OCI-M1 (cell line): ENCODE measurements around the gene PHKA2.
"Not testable (repeated sequence)": the region's sequence is repeated elsewhere in the genome, so short reads cannot be mapped to it uniquely, and the experiment has no call there.

Experiments
- DNase-seq: peaks from one replicate; lab custom pipeline; 2025; lab: John Stamatoyannopoulos, UW

The PHKA2 gene, protein sequence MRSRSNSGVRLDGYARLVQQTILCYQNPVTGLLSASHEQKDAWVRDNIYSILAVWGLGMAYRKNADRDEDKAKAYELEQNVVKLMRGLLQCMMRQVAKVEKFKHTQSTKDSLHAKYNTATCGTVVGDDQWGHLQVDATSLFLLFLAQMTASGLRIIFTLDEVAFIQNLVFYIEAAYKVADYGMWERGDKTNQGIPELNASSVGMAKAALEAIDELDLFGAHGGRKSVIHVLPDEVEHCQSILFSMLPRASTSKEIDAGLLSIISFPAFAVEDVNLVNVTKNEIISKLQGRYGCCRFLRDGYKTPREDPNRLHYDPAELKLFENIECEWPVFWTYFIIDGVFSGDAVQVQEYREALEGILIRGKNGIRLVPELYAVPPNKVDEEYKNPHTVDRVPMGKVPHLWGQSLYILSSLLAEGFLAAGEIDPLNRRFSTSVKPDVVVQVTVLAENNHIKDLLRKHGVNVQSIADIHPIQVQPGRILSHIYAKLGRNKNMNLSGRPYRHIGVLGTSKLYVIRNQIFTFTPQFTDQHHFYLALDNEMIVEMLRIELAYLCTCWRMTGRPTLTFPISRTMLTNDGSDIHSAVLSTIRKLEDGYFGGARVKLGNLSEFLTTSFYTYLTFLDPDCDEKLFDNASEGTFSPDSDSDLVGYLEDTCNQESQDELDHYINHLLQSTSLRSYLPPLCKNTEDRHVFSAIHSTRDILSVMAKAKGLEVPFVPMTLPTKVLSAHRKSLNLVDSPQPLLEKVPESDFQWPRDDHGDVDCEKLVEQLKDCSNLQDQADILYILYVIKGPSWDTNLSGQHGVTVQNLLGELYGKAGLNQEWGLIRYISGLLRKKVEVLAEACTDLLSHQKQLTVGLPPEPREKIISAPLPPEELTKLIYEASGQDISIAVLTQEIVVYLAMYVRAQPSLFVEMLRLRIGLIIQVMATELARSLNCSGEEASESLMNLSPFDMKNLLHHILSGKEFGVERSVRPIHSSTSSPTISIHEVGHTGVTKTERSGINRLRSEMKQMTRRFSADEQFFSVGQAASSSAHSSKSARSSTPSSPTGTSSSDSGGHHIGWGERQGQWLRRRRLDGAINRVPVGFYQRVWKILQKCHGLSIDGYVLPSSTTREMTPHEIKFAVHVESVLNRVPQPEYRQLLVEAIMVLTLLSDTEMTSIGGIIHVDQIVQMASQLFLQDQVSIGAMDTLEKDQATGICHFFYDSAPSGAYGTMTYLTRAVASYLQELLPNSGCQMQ

DNA sequence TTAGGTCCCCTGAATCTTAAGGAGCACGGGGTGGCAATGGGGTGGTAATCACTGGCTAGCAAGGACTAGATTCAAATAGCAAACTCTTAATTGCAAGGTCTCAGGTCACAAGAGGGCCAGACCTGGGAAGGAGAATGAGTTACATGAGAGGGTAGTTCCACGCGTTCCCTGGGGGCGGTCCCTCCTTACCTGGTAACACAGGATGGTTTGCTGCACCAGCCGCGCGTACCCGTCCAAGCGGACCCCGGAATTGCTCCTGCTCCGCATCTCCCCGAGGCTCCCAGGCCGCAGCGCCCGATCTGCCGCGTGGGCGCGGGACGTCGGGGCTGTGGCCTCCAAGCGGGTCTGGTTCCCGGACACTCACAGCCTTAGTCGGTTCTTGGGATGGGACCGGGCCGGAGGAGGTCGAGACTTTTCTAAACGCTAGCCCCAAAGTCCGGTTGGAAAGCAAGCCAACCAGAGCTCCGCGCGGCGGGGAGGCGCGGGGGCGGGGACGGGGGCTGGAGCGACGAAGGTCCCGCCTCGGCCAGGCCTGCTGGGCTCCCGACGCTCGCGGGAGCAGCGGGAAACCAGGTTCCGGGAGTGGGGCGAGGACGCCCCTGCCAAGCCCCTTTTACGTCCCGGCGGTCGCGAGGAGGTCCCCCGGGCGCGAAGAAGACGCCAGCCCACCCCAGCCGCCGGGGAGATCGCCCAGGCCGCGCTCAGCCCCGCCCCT lies at the start of gene PHKA2:
PHKA2 (minus strand) TSS at position 449 of the 715 bp plus-strand sequence; CDS start at position 267, 182 bp downstream.
- peak; percentile 77 for DNase-seq

DNA sequence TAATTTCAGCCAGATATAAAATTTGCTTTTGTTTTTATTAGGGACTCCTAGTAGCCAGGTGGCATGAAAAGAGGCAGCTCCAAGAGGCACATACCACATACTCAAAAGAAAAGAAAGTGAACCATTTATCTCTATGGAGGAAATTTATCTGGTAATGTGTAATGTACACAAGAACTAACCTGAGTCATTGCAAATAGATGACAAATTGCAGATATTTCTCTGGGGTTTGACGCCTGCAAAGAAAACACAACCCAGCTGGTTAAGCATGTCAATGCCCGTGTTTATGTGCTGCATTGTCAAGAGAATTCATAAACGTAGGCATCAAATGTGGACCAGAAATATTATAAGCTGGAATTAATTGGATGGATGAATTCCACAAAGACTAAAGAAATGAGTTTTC lies 46.9 kb upstream of the PHKA2 start:
- no peak for DNase-seq

DNA sequence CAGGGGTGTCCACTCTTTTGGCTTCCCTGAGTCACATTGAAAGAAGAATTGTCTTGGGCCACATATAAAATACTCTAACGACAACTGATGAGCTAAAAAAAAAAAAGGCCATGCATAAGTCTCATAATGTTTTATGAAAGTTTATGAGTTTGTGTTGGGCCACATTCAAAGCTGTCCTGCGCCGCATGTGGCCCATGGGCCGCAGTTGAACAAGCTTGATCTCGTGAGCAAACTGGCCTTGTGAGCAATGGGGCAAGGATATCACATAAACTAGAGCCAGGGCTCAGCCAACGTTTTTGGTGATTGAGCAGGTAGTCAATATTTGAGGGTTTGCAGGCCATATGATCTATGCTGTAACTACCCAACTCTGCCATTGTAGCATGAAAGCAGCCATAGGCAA lies 44.6 kb upstream of the PHKA2 start:
- no peak for DNase-seq

DNA sequence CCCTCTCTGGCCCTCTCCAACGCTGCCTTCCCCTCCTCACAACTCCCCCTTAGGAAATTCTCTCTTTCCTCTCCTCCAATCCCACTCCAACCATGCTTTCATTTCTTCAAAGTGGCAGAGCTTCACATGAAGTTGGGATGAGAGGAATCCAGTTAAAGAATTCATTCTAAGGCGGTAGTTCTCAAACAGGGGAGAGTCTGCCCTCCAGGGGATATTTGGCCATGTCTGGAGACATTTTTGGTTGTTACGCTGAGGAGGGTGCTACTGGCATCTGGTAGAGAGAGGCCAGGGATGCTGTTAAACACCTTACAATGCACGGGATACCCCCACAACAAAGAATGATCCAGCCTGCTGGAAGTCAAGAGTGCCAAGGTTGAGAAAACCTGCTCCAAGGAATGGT lies 40.5 kb upstream of the PHKA2 start:
- DNase-seq: no peak

DNA sequence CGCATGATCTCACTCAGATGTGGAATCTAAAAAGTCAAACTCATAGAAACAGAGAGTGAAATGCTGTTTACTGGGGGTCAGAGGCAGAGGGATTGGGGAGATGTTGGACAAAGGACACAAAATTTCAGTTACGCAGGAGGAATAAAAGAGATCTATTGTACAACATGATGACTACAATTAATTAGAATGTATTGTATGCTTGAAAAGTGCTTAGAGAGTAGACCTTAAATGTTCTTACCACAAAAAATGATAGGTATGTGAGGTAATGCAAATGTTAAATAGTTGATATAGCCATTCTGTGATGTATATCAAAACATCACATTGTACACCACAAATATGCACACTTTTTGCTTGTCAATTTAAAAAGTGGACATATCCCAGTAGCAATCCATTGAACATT lies 36.1 kb upstream of the PHKA2 start:
- no peak for DNase-seq

DNA sequence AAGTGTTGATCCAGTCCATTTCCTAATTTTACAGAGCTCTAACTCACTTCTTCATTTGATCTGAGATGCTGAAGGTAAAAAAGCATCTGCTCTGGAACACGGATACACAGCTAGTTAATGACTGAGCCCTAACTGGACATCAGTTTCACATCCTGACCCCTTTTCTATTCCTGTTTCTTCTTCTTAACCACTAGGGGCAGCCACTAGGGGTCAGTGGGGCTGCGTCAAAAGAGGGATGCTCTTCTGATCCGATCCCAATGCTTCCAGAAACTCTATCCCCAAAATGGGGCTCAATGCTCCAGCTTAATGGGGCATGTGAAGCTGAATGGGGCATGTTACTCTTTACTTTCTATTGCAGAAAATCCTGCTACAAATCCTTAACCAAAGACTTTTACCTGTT lies 33.4 kb upstream of the PHKA2 start:
- DNase-seq: peak; percentile 28

DNA sequence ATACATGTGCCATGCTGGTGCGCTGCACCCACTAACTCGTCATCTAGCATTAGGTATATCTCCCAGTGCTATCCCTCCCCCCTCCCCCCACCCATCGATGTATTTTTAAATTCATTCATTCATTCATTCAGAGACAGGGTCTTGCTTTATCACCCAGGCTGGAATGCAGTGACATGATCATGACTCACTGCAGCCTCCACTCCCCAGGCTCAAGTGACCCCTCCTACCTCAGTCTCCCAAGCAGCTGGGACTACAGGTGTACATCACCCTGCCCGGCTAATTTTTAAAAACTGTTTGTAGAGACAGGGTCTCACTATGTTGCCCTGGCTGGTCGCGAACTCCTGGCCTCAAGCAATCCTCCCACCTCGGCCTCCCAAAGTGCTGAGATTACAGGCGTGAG lies 32.7 kb upstream of the PHKA2 start:
- DNase-seq: not testable (repeated sequence)

DNA sequence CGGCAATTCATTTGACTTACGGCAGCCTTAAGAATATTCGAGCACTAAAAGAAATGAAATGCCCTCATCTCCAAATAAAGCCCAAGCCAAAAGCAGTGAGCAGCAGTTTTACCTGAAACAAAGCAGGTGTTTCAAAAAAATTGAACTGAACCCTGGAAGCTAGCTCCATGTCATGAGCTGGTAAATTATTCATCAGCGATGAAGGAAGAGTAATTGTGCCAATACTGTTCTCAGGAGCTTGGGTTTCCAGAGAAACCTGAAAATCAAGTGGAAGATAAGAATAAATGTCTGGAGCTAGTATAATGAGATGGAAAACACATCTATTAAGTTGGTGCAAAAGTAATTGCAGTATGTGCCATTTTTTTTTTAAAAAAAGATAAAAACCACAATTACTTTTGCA lies 24.0 kb upstream of the PHKA2 start:
- DNase-seq: no peak

DNA sequence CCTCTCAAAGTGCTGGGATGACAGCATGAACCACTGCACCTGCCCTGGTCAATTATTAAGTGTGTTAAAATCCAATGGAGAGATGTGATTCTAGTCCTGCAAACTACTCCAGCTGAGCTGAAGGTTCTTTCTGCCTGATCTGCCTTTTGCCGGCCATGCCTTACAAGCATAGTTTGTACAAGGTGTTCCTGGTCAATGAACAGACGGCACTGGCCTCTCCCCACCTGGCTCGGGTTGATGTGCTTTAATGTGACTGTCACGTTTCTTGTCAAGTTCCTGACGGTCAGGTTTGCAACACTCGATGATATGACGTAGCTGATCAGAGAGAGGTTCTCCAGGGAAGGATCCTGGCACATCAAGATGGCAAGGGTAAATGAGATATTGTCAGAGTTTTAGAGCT lies 23.1 kb upstream of the PHKA2 start:
- no peak for DNase-seq

DNA sequence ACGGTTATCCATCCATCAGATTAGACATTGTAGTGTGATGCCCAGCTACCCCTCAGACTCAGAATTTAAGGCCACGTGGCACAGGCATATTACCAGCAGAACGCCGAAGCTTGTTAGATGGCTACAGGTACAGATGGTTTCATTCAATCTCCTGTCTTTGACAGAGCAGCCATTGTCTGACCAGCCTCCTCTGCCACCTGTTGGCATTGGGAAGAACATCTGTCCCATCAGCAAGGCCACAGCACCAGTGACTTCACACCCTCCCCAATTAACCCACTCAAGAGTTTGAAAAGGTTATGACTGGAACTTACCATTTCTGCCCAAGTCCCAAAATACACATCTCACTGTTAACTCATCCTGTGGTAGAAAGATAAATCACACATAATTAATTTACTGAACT lies 22.0 kb upstream of the PHKA2 start:
- DNase-seq: no peak

DNA sequence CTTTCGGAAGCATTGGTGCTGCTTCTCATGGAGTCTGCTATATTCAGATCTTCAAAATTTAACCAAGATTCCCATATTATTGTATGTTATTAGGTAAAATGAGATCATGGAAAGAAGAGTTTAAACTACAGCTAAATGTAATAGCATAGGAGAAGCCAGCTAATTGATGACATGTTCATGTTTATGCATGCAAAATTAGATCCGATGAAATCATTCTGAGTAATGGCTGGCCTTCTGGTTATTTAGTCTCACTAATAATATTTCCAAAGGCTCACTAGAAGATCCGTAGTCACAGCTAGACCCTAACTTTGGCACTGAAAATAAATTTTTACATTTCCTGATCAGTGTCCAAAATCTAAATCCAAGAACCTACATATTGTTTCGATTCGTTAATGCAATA lies 19.8 kb upstream of the PHKA2 start:
- no peak for DNase-seq

DNA sequence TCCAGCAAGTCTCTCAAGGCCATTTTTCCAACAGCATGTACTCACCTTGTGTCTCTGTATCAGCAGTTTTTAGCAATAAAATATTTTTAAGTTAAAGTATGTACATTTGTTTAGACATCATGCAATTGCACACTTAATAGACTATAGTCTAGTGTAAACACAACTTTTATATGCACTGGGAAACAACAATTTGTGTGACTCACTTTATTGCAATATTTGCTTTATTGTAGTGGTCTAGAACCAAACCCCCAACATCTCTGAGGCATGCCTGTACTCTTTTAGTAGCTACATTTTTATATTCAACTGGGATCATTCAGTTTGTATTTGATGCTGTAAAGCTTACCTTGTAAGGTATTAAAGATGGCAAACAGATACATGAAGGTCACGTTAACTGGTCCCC lies 14.7 kb upstream of the PHKA2 start:
- DNase-seq: no peak

DNA sequence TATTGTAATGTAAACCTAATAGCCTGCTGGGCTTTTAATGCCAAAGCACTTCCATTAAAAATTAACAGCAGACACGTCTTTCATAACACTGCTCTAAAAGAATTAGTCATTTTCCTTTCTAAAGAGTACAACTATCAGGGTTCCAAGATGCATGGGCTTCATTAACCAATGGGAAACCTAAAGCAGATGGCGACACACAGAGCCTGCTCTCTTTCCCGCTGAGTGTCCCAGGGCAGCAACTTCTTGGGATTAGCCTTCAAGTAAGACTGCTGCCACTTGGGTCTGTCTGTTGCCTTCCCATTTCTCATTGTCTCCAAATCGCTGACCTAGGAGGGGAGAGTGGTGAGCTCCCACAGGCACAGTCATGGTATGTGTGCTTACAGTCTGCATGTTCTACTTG lies 14.0 kb upstream of the PHKA2 start:
- no peak for DNase-seq

DNA sequence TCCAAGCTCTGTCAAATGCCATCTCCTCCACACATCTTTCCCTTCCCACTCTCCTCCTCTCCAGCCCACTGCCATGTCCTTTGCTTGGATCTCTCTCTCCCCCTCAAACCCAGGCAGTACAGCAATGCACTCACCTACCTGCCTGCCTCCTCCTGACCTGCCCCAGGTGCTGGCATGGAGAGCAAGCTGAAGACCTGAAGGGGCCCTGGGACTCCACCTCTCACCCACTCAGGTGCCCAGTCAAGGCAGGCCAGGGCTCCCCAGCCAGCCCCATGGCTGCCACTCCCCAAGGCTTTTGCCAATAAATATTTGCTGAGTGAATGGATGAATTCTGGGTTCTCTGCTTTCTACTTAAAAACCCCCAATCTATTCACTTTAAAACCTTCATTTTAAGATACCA lies 12.6 kb upstream of the PHKA2 start:
- DNase-seq: no peak

DNA sequence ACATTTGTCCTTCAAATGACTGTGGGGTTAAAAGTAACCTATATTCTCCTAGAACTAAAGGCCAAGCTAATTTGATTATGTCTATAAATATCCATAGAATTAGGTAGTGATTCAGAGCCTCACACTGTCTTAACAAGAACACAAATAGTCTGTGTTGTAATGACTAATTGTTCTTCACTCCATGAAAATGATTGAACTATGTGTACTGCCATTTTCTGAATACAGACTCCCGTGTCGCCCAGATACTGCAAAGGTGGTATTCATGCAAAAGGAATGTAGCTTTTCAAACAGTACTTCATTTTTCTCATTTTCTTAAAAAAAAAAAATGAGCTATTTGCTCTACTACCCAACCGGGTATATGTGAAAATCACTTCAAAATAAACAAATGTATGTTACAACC lies 11.3 kb upstream of the PHKA2 start:
- DNase-seq: no peak

DNA sequence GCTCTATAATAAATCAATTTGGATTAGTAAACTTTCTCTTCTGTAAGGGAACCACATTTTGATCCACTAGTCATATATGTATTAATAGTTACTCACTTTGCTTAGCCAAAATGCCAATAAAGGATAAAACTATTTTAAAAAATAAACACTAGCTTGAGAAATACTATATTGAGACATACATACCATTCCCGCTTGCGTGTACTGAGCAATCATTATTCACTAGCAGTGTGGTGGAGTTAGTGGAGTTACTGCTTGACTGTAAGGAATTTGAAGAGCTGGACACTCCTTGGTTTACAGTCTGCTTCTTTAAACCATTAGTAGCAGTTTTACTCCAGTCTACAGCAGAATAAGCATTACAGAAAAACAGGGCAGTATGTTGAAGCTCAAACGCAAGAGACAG lies 10.8 kb upstream of the PHKA2 start:
- no peak for DNase-seq

DNA sequence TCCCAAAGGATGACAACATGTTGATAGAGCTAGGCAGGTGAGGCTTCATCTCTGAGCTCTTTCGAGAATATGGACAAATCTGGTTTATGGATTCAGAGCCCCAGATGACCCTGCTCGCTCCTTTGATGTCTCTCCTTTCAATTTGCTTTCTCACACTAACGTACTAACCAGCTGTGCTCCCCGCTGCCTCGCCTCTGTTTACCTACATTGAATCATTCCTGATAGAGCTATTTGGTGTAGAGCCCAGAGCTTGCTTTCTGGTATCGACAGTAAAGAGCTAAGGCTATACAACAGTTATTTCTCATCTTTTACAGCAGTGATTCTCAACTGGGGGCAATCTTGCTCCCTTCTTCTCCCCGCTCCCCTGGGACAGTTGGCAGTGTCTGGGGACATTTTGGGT lies 8.9 kb upstream of the PHKA2 start:
- DNase-seq: no peak

DNA sequence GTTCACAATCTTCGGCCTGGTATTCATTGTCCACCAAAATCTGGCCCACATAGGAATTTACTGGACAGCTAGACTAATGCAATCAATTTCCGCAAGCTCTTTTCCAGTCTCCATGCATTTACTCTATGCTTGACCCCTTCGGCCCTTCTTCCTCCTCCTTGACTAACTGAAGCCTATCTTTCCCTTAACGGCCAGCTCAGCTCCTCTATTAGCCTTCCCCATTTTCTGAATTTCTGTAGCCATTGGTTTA lies 1.2 kb upstream of the PHKA2 start:
- no peak for DNase-seq

DNA sequence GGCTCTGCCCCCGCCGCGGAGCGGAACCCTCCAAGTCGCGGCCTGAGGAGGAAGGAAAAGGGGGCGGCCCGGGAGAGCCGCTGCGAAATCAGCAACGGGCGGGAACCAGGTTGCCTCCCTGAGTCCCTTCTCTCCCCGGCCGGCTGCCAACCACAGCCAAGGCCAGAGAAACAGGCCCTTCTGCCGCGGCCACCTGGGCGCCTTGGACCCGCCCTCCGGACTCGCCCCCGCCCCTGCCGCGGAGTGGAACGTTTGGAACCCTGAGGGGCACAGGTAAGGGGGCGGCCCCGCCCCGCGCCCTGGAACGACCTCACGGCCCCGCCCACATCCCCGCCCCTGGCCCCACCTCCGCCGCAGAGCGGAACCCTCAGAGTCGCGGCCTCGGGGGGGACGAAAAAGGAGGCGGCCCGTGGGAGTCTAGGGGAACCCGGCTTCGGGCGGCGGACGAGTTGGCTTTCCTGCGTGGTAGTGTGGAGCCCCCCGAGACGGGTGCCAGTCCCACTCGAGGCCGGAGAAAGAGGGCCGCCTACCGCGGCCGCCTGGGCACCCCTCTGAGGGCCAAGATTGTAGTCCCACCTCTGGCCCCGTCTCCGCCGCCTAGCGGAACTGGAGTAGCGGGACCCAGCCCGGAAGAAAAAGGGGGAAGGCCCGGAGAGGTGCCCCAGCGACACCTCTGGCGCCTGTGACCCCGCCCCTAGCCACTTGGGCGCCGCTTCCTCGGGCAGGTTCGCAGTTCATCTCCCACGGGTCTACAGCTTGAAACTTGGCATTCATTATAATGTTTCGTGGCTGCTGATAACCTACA lies 669 bp upstream of the PHKA2 start:
- peak; percentile 89 for DNase-seq

DNA sequence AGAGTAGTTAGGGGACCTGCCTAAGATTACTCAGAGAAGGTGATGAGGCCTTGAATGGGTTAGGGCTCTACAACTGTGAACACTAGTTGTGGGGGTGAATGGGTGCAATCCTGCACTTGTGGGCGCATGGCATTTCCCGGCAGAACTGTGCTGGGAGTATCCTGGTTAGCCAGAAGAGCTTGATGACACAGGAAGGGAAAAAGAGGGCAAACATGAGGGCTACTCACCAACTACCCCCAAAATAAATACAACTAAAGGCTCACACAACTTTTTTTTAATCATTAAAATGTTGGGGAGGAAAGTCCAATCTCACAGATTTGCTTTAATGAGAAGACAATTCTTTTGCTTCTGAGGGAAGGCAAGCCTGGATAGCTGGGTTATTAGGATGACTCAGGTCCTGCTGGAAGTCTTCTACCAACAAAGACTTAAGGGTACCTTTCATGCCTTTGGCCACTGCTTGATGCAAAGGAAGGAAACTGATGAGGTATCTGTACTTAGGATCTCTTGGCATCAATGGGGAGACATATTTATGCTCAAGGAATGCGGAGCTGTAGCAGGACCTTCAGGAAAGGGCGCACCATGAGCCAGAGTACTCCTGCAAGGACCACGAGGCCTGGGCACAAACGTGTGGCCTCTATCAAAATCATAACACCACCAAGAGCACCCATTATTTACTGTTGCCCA lies 2.6 kb downstream of the PHKA2 start:
- no peak for DNase-seq

DNA sequence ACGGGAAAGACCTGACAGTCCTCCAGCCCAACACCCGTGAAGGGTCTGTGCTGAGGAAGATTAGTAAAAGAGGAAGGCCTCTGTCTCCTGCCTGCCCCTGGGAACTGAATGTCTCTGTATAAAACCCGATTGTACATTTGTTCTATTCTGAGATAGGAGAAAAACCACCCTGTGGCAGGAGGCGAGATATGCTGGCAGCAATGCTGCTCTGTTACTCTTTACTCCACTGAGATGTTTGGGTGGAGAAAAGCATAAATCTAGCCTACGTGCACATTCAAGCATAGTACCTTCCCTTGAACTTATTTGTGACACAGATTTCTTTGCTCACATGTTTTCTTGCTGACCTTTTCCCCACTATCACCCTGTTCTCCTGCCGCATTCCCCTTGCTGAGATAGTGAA lies 3.7 kb downstream of the PHKA2 start:
- DNase-seq: peak; percentile 70
